SK-N-SH (cell line): ENCODE data around the gene CLDN5.

Source experiments
- CHD2 ChIP-seq: fragments of 150-350 bp; IDR thresholded peaks from 2 replicates; pipeline ENCODE4 v1.6.1; 2018; ENCODE audit warnings: low read length; ENCODE audit not compliant: partially characterized antibody
- GABPA ChIP-seq: IDR thresholded peaks from 2 replicates; pipeline ENCODE4 v1.4.0; 2012; ENCODE audit warnings: low read depth, mild to moderate bottlenecking
- NRF1 ChIP-seq: IDR thresholded peaks from 2 replicates; pipeline ENCODE4 v1.6.1; 2012; ENCODE audit warnings: low read depth, mild to moderate bottlenecking, low read length
- POLR2AphosphoS5 ChIP-seq: IDR thresholded peaks from 2 replicates; pipeline ENCODE4 v1.6.1; 2012; ENCODE audit warnings: low read depth, low read length
- RCOR1 ChIP-seq: fragments of 150-350 bp; IDR thresholded peaks from 2 replicates; pipeline ENCODE4 v1.6.1; 2017; ENCODE audit warnings: antibody characterized with exemption, low read length
- TCF12 ChIP-seq: IDR thresholded peaks from 2 replicates; pipeline ENCODE4 v1.4.0; 2012
- TF ChIP-seq, protein P1 (sequence below): fragments of 200-600 bp; sonication (generic); IDR thresholded peaks from 2 replicates; pipeline ENCODE4 v1.6.1; 2017; ENCODE audit warnings: antibody characterized with exemption, mild to moderate bottlenecking, moderate library complexity
- TF ChIP-seq, protein P2 (sequence below): fragments of 150-350 bp; IDR thresholded peaks from 2 replicates; pipeline ENCODE4 v1.6.1; 2017; ENCODE audit warnings: antibody characterized with exemption, low read length, low read depth, borderline replicate concordance
- TF ChIP-seq, protein P3 (sequence below): IDR thresholded peaks from 2 replicates; pipeline ENCODE4 v1.6.1; 2012; ENCODE audit warnings: mild to moderate bottlenecking, low read depth, low read length, moderate library complexity
- TF ChIP-seq, protein P4 (sequence below): IDR thresholded peaks from 2 replicates; pipeline ENCODE4; 2012
- TF ChIP-seq, protein P5 (sequence below): IDR thresholded peaks from 2 replicates; pipeline ENCODE4 v1.4.0; 2012; ENCODE audit warnings: low read depth, borderline replicate concordance
- TF ChIP-seq, protein P6 (sequence below): IDR thresholded peaks from 2 replicates; pipeline ENCODE4 v1.4.0; 2012; ENCODE audit warnings: low read depth

DNA sequence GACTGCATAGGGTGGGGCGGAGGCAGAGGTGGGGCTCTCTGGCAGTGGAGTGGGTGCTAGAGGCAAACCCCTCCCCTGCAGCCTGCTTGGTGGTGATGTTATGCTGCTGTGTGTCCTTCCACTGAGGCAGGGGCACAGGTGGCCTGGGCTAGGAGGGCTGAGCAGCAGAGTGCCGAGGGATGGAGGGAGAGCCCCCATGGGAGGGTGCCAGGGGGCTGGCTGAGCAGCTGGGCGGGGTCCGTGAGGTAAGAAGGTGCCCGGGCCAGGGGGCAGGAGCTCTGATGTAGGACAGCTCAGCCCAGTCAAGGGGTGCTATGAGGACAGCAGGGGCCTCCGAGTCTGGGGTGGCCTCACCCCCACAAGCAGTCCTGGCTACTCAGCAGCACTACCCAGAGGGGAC is 4.2 kb downstream of the CLDN5 start:
- TF ChIP-seq, protein P1, sequence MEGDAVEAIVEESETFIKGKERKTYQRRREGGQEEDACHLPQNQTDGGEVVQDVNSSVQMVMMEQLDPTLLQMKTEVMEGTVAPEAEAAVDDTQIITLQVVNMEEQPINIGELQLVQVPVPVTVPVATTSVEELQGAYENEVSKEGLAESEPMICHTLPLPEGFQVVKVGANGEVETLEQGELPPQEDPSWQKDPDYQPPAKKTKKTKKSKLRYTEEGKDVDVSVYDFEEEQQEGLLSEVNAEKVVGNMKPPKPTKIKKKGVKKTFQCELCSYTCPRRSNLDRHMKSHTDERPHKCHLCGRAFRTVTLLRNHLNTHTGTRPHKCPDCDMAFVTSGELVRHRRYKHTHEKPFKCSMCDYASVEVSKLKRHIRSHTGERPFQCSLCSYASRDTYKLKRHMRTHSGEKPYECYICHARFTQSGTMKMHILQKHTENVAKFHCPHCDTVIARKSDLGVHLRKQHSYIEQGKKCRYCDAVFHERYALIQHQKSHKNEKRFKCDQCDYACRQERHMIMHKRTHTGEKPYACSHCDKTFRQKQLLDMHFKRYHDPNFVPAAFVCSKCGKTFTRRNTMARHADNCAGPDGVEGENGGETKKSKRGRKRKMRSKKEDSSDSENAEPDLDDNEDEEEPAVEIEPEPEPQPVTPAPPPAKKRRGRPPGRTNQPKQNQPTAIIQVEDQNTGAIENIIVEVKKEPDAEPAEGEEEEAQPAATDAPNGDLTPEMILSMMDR = no peak
- TF ChIP-seq POLR2AphosphoS5 (no peak), TCF12 (no peak), GABPA (no peak), CHD2 (no peak), RCOR1 (no peak), NRF1 (no peak)
- TF ChIP-seq, protein P2, sequence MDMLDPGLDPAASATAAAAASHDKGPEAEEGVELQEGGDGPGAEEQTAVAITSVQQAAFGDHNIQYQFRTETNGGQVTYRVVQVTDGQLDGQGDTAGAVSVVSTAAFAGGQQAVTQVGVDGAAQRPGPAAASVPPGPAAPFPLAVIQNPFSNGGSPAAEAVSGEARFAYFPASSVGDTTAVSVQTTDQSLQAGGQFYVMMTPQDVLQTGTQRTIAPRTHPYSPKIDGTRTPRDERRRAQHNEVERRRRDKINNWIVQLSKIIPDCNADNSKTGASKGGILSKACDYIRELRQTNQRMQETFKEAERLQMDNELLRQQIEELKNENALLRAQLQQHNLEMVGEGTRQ = no peak
- TF ChIP-seq, protein P3, sequence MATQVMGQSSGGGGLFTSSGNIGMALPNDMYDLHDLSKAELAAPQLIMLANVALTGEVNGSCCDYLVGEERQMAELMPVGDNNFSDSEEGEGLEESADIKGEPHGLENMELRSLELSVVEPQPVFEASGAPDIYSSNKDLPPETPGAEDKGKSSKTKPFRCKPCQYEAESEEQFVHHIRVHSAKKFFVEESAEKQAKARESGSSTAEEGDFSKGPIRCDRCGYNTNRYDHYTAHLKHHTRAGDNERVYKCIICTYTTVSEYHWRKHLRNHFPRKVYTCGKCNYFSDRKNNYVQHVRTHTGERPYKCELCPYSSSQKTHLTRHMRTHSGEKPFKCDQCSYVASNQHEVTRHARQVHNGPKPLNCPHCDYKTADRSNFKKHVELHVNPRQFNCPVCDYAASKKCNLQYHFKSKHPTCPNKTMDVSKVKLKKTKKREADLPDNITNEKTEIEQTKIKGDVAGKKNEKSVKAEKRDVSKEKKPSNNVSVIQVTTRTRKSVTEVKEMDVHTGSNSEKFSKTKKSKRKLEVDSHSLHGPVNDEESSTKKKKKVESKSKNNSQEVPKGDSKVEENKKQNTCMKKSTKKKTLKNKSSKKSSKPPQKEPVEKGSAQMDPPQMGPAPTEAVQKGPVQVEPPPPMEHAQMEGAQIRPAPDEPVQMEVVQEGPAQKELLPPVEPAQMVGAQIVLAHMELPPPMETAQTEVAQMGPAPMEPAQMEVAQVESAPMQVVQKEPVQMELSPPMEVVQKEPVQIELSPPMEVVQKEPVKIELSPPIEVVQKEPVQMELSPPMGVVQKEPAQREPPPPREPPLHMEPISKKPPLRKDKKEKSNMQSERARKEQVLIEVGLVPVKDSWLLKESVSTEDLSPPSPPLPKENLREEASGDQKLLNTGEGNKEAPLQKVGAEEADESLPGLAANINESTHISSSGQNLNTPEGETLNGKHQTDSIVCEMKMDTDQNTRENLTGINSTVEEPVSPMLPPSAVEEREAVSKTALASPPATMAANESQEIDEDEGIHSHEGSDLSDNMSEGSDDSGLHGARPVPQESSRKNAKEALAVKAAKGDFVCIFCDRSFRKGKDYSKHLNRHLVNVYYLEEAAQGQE = no peak
- TF ChIP-seq, protein P4, sequence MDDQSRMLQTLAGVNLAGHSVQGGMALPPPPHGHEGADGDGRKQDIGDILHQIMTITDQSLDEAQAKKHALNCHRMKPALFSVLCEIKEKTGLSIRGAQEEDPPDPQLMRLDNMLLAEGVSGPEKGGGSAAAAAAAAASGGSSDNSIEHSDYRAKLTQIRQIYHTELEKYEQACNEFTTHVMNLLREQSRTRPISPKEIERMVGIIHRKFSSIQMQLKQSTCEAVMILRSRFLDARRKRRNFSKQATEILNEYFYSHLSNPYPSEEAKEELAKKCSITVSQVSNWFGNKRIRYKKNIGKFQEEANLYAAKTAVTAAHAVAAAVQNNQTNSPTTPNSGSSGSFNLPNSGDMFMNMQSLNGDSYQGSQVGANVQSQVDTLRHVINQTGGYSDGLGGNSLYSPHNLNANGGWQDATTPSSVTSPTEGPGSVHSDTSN = no peak
- TF ChIP-seq, protein P5, sequence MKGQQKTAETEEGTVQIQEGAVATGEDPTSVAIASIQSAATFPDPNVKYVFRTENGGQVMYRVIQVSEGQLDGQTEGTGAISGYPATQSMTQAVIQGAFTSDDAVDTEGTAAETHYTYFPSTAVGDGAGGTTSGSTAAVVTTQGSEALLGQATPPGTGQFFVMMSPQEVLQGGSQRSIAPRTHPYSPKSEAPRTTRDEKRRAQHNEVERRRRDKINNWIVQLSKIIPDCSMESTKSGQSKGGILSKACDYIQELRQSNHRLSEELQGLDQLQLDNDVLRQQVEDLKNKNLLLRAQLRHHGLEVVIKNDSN = no peak
- TF ChIP-seq, protein P6, sequence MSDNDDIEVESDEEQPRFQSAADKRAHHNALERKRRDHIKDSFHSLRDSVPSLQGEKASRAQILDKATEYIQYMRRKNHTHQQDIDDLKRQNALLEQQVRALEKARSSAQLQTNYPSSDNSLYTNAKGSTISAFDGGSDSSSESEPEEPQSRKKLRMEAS = no peak
